Activated naive CD8-positive, alpha-beta T cell (primary cell): ENCODE results near the gene EGFL6.
"Not testable (repeated sequence)": the region's sequence is repeated elsewhere in the genome, so short reads cannot be mapped to it uniquely, and the experiment has no call there.

Experiments
- H3K27ac Mint-ChIP-seq: one replicate; pipeline ENCODE4 v1.8.0; 2021; ENCODE audit warnings: mixed read lengths
- H3K27me3 Mint-ChIP-seq: one replicate; pipeline ENCODE4 v1.8.0; 2021; ENCODE audit warnings: mixed read lengths
- H3K36me3 Mint-ChIP-seq: one replicate; pipeline ENCODE4 v1.8.0; 2021; ENCODE audit warnings: mixed read lengths
- H3K4me1 Mint-ChIP-seq: one replicate; pipeline ENCODE4 v1.8.0; 2021; ENCODE audit warnings: low read depth, mixed read lengths
- H3K4me3 Mint-ChIP-seq: one replicate; pipeline ENCODE4 v1.8.0; 2021; ENCODE audit warnings: mild to moderate bottlenecking, mixed read lengths
- H3K9me3 Mint-ChIP-seq: one replicate; pipeline ENCODE4 v1.8.0; 2021; ENCODE audit warnings: low read depth, mixed read lengths

The EGFL6 gene

DNA sequence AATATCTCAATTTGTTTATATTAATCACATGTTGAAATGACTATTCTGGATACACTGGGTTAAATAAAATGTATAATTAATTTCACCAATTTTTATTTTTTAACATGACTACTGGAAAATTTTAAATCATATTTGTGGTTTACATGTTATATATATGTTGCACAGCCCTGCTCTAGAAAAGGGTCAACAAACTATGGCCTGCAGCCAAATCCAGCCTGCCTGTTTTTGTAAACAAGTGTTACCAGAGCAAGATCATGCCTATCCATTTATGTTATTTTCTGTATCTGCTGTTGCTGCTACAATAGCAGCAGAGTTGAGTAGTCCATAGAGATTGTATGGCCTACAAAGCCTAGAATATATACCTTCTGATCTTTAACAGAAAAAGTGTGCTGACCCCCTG, 84.7 kb downstream of the EGFL6 start:
- H3K9me3 Mint-ChIP-seq, result no peaks in the 10 kb centered on the region
- H3K4me1 Mint-ChIP-seq, result peaks cover 16% of the 10 kb centered on the region
- H3K27me3 Mint-ChIP-seq, result no peaks in the 10 kb centered on the region
- peak overlapping the region; percentile 90 for H3K27ac Mint-ChIP-seq
- no peaks in the 10 kb centered on the region for H3K36me3 Mint-ChIP-seq
- peak overlapping the region; percentile 89 for H3K4me3 Mint-ChIP-seq

DNA sequence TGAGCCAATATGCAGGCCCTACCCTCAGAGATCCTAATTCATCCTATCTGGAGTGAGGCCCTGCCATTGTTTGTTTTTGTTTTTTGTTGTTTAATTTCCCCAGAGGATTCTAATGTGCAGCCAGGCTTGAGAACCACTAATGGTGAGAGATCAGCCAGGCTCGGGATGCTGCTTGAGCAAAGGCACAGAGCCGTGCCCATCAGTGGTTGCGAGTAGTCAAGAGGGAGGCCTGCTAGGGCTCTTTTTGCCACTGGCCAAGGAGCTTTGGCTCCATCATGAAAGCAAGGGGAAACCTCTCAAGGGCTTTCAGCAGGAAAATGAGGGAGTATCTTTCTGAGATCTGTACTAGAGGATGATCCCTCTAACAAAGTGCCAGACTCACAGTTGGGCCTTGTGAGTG, 86.3 kb downstream of the EGFL6 start:
- Mint-ChIP-seq H3K4me1 (peaks cover 17% of the 10 kb centered on the region), H3K36me3 (peaks cover 3% of the 10 kb centered on the region), H3K27me3 (no peaks in the 10 kb centered on the region), H3K27ac (peak overlapping the region; percentile 19), H3K4me3 (no peak overlapping the region), H3K9me3 (no peaks in the 10 kb centered on the region)

DNA sequence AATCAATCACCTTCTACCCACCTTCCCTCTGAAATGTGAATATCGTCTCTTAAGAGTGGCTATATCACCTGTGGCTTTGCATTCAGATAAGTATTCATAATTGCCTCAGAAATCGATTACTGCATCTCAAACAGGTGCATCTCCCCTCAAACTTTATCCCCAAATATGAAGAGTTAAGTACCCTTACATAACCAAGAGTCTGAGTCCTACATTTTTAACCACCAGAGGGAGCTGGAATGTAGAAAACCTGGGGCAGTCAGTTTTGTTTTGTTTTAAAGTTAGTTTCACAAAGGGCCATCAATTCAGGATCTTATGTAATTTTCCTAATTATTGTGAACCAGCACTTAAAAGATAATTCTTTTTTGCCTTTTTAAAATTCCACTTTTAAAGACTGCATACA, 89.2 kb downstream of the EGFL6 start:
- peaks cover 5% of the 10 kb centered on the region for H3K36me3 Mint-ChIP-seq
- peak overlapping the region; percentile 22 for H3K27ac Mint-ChIP-seq
- peaks cover 17% of the 10 kb centered on the region for H3K4me1 Mint-ChIP-seq
- no peaks in the 10 kb centered on the region for H3K9me3 Mint-ChIP-seq
- H3K4me3 Mint-ChIP-seq, result no peak overlapping the region
- H3K27me3 Mint-ChIP-seq, result no peaks in the 10 kb centered on the region

DNA sequence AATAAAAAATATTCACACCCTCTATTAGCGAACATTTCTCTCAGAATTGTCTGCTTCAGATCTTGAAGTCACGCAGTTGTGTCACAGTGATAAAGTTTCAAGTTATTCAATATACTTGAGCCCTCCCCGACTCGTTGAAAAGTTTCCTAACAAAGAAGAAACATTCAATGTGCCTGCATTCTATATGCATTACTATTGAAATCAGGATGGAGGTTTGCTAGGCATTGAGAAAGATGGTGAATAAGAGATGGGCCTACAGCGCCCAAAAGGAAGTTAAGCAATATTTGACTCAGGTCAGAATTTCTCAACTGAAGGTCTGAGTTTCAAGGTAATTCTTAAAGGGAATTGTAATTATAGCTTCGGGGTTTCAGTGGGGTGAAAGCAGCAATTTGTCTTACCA, 89.7 kb downstream of the EGFL6 start:
- Mint-ChIP-seq H3K27me3 (no peaks in the 10 kb centered on the region), H3K4me1 (peaks cover 17% of the 10 kb centered on the region), H3K9me3 (no peaks in the 10 kb centered on the region), H3K4me3 (no peak overlapping the region), H3K36me3 (peaks cover 5% of the 10 kb centered on the region), H3K27ac (peak overlapping the region; percentile 22)

DNA sequence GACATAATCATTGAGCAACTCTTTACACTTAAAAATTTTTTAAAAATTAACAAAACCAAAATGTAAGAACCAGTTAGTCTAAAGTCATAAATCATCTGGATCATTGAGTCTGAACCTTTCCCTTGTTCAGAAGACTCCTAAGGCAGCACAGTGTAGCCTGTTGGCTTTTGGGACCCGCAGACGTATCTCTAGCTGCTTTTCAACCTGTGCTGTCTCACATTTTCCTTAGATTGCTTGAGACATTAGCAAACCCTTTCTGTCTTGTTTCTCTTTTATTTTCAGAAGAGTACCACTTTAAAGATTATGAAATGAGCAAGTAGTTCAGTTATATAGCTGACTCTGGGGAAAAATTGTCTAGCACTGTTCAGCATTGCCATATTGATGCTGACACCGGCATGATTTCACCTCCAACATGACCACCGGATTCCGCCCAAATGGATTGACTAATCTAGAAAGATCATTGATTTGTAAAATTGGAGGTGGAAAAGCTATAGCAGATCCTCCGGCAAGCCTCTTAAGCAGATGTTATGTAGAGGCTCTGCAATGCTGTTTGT, 92.4 kb downstream of the EGFL6 start:
- Mint-ChIP-seq H3K27me3 (no peaks in the 10 kb centered on the region), H3K4me1 (peaks cover 9% of the 10 kb centered on the region), H3K9me3 (no peaks in the 10 kb centered on the region), H3K27ac (no peak overlapping the region), H3K4me3 (no peak overlapping the region), H3K36me3 (peaks cover 5% of the 10 kb centered on the region)

DNA sequence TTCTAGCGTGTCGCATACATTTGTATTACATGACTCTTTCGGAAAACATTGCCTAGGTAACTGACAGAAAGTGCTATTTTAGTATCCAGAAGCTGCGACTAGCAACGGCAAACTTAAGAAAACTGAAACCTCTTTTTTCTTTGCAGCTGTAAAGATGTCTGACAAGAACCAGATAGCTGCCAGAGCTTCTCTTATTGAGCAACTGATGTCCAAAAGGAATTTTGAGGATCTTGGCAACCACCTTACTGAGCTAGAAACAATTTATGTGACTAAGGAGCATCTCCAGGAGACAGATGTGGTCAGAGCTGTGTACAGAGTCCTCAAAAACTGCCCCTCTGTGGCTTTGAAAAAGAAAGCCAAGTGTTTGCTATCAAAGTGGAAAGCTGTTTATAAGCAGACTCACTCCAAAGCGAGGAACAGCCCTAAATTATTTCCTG, 93.0 kb downstream of the EGFL6 start:
- H3K4me3 Mint-ChIP-seq, result no peak overlapping the region
- H3K4me1 Mint-ChIP-seq, result peaks cover 11% of the 10 kb centered on the region
- no peak overlapping the region for H3K27ac Mint-ChIP-seq
- no peaks in the 10 kb centered on the region for H3K27me3 Mint-ChIP-seq
- no peaks in the 10 kb centered on the region for H3K9me3 Mint-ChIP-seq
- peaks cover 5% of the 10 kb centered on the region for H3K36me3 Mint-ChIP-seq

DNA sequence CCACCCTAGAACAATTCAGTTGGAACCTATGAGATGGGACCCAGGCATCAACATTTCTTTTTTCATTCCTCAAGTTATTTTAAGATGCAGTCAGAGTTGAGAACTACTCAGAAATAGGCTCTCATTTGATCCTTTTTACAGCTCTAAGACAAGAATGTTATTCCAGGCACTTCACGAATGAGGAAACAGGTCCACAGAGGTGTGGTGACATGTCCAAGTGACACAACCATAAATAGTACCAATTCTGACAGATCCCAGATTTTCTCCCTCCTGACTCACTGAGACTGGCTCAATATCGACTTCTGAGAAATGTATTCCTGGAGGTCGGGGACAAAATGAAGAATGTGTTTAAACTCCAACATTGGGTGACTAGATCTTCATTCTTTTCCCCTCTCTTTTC, 94.6 kb downstream of the EGFL6 start:
- Mint-ChIP-seq H3K27me3 (no peaks in the 10 kb centered on the region), H3K27ac (no peak overlapping the region), H3K4me3 (no peak overlapping the region), H3K36me3 (peaks cover 5% of the 10 kb centered on the region), H3K9me3 (no peaks in the 10 kb centered on the region), H3K4me1 (peaks cover 8% of the 10 kb centered on the region)

DNA sequence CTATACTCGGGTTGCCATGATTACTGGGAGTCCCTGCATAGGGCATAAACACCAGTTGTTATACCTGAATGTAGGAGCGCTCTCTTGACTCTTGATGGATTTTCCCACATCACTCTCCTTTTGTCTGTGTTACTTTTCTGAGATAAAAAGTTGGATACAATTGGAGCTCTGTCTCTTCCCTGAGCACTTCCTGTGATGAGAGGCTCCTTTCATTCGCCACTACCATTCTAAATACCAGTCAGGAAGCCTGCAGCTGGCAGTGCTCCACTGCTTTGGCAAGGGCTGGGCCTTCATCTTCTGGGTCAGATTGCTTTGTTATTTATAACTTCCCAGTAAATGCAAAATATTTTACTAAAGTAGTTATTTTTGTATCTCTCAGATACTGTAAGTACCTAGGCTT, 97.4 kb downstream of the EGFL6 start:
- Mint-ChIP-seq H3K4me1 (peaks cover 14% of the 10 kb centered on the region), H3K27me3 (no peaks in the 10 kb centered on the region), H3K4me3 (no peak overlapping the region), H3K36me3 (peaks cover 5% of the 10 kb centered on the region), H3K27ac (no peak overlapping the region), H3K9me3 (no peaks in the 10 kb centered on the region)

DNA sequence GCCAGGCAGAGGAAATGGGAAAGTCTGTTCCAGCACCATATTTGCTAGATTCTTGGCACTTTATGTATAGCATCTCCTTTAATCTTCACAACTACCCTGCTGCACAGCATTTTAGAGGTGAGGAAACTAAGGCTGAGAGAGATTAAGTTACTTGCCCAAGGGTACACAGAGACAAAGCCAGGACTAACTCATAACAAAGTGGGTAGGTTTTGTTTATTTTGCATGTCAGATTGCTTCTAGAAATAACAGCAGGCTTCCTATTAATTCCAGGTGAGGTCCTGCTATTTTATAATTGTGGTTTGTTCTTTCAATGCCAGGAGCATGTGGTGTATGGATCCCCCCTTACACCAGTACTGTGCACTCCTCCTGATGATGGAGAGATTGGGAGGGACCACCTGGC, 98.5 kb downstream of the EGFL6 start:
- no peaks in the 10 kb centered on the region for H3K9me3 Mint-ChIP-seq
- peak overlapping the region; percentile 64 for H3K27ac Mint-ChIP-seq
- H3K36me3 Mint-ChIP-seq, result peaks cover 2% of the 10 kb centered on the region
- peaks cover 14% of the 10 kb centered on the region for H3K4me1 Mint-ChIP-seq
- H3K27me3 Mint-ChIP-seq, result no peaks in the 10 kb centered on the region
- H3K4me3 Mint-ChIP-seq, result no peak overlapping the region

DNA sequence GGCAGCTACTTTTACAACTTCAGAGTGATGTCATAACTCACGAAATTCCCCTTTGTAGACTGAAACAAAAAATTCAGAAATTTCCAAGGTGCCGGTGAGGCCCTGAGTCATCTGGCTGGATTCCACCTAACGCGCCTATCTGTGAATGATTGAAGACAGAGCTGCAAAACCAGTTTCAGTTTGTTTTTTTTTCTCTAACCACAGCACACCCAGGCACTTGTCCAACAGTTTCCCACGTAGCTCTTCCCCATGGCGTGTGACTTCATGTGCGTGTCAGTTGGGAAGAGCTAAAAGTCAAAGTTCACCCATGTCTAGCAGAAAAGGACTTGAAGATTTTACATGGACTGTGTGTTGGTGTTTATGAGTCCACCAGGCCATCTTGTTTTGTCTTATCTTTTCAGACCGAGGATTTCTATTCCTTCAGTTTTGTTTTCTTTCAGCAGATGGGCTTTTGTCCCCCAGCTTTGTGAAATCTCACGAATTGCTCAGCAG, 99.9 kb downstream of the EGFL6 start:
- H3K36me3 Mint-ChIP-seq, result peaks cover 2% of the 10 kb centered on the region
- H3K4me3 Mint-ChIP-seq, result peak overlapping the region; percentile 51

DNA sequence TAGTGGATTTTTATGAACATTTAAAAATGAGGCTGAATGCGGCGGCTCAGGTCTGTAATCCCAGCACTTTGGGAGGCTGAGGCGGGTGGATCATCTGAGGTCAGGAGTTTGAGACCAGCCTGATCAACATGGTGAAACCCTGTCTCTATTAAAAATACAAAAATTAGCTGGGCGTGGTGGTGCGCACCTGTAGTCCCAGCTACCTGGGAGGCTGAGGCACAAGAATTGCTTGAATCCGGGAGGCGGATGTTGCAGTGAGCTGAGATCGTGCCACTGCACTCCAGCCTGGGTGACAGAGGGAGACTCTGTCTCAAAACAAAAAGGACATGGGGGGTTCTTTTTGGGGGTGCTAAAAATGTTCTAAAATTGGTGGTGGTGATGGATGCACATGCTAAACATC, 100.4 kb downstream of the EGFL6 start:
- peak overlapping the region; percentile 91 for H3K27ac Mint-ChIP-seq
- H3K4me3 Mint-ChIP-seq, result peak overlapping the region; percentile 51
- not testable (repeated sequence) for H3K36me3 Mint-ChIP-seq

More for the DNA sequence above, 99.9 kb downstream of the EGFL6 start:
- Mint-ChIP-seq H3K4me1 (peaks cover 14% of the 10 kb centered on the region), H3K27me3 (no peaks in the 10 kb centered on the region), H3K9me3 (no peaks in the 10 kb centered on the region), H3K27ac (peak overlapping the region; percentile 91)

DNA sequence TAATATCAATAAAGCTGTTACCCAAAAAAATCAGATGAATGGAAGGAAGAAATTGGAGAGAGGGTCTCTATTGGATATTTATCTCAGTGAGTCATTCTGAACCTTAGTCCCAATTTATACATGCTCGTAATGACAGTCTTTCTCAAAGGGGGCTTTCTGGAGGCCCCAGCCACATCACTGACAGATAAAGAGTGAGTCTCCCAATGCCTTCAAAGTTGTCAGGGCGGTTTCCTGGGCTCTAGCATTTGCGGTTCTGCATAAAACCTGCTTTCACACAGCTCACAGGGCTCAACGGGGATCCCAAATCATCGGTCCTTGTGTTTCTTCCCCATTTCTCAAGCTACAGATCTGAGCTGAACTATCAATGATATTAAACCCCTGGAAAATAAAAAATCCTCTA, 100.8 kb downstream of the EGFL6 start:
- Mint-ChIP-seq H3K4me1 (peaks cover 14% of the 10 kb centered on the region), H3K9me3 (no peaks in the 10 kb centered on the region), H3K27me3 (no peaks in the 10 kb centered on the region), H3K4me3 (no peak overlapping the region), H3K27ac (no peak overlapping the region), H3K36me3 (peaks cover 2% of the 10 kb centered on the region)

More for the DNA sequence above, 100.4 kb downstream of the EGFL6 start:
- H3K9me3 Mint-ChIP-seq, H3K27me3 Mint-ChIP-seq: not testable (repeated sequence)
- peaks cover 14% of the 10 kb centered on the region for H3K4me1 Mint-ChIP-seq

DNA sequence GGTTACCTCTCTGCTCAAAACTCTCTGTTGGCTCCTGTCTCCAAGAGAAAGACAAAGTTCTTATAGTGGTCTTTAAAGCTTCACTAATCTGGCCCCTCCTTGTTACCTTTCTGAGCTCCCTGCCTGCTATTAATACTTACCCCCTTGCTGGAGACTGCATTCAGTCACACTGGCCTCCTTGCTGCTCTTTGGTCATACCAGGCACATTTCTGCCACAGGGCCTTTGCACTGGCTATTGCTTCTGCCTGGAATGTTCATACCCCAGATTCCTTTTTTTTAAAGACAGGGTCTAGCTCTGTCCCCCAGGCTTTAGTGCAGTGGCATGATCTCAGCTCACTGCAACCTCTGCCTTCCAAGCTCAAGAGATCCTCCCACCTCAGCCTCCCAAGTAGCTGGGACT, 103.6 kb downstream of the EGFL6 start:
- Mint-ChIP-seq H3K4me3 (no peak overlapping the region), H3K4me1 (peaks cover 12% of the 10 kb centered on the region), H3K27ac (no peak overlapping the region), H3K36me3 (peaks cover 2% of the 10 kb centered on the region), H3K27me3 (no peaks in the 10 kb centered on the region), H3K9me3 (no peaks in the 10 kb centered on the region)

DNA sequence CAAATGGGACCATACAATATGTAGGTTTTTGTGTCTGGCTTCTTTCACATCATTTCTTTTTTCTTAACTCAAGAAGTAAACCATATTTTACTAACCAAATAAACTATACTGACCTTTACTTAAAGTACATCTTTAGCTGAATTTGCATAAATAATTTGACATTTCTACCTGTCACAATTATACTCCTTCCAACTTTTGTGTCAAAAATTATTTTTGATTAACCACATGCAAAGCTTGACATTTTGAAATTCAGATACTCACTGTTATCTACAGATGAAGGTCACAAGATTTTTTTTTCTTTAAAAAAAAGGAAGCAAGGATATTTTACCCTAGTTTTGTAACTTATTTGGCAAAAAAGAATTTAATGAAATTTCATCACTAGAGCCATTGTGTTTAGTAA, 107.5 kb downstream of the EGFL6 start:
- H3K4me1 Mint-ChIP-seq, result no peaks in the 10 kb centered on the region
- no peaks in the 10 kb centered on the region for H3K27me3 Mint-ChIP-seq
- H3K36me3 Mint-ChIP-seq, result no peaks in the 10 kb centered on the region
- no peak overlapping the region for H3K4me3 Mint-ChIP-seq
- no peaks in the 10 kb centered on the region for H3K9me3 Mint-ChIP-seq
- H3K27ac Mint-ChIP-seq, result no peak overlapping the region

DNA sequence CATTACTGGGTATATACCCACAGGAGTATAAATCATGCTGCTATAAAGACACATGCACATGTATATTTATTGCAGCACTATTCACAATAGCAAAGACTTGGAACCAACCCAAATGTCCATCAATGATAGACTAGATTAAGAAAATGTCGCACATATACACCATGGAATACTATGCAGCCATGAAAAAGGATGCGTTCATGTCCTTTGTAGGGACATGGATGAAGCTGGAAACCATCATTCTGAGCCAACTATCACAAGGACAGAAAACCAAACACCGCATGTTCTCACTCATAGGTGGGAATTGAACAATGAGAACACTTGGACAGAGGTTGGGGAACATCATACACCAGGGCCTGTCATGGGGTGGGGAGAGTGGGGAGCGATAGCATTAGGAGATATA, 110.3 kb downstream of the EGFL6 start:
- H3K9me3 Mint-ChIP-seq, H3K4me1 Mint-ChIP-seq, H3K4me3 Mint-ChIP-seq, H3K36me3 Mint-ChIP-seq, H3K27ac Mint-ChIP-seq, H3K27me3 Mint-ChIP-seq: not testable (repeated sequence)

DNA sequence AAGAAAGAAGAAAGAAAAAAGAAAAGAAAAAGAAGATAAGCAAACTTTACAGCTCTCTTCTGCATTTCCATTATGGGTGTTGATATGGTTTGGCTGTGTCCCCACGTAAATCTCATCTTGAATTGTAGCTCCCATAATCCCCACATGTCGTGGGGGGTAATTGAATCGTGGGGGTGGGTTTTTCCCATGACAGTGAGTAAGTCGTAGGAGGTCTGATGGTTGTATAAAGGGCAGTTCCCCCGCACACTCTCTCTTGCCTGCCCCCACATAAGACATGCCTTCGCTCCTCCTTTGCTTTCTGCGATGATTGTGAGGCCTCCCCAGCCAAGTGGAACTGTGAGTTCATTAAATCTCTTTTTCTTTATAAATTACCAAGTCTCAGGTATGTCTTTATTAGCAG, 112.2 kb downstream of the EGFL6 start:
- Mint-ChIP-seq H3K4me1 (peaks cover 8% of the 10 kb centered on the region), H3K27me3 (no peaks in the 10 kb centered on the region), H3K36me3 (no peaks in the 10 kb centered on the region), H3K27ac (no peak overlapping the region), H3K9me3 (no peaks in the 10 kb centered on the region), H3K4me3 (no peak overlapping the region)
